ENCODE results near the gene WAPL.

WAPL gene

GRCh38 chr10:86486856-86487255 is 34.7 kb downstream of the WAPL start:
- TF ChIP-seq FOXP2 (optimal IDR thresholded peaks at IDR 0.05; ENCODE audit: borderline replicate concordance, extremely low read depth, extremely low read length, insufficient read depth) (no peak), REST (IDR thresholded peaks at IDR 0.05; ENCODE audit: insufficient read depth in 1 of 2, low read depth in 2 of 2, low read length in 2 of 2) (no peak), SIN3A (IDR thresholded peaks at IDR 0.05; ENCODE audit: borderline replicate concordance, insufficient read depth, low read length) (no peak), TAF1 (IDR thresholded peaks at IDR 0.05; ENCODE audit: borderline replicate concordance, insufficient read depth, low read length) (no peak), POLR2AphosphoS5 (IDR thresholded peaks at IDR 0.05; ENCODE audit: low read depth, low read length) (no peak)

- no peak for TF ChIP-seq SIN3A (IDR thresholded peaks at IDR 0.05; ENCODE audit: borderline replicate concordance, insufficient read depth, low read length)
- TF ChIP-seq POLR2AphosphoS5 (IDR thresholded peaks at IDR 0.05; ENCODE audit: low read depth, low read length) = no peak
- no peak for TF ChIP-seq FOXP2 (optimal IDR thresholded peaks at IDR 0.05; ENCODE audit: borderline replicate concordance, extremely low read depth, extremely low read length, insufficient read depth)
- TF ChIP-seq REST (IDR thresholded peaks at IDR 0.05; ENCODE audit: insufficient read depth in 1 of 2, low read depth in 2 of 2, low read length in 2 of 2) = no peak
- no peak for TF ChIP-seq TAF1 (IDR thresholded peaks at IDR 0.05; ENCODE audit: borderline replicate concordance, insufficient read depth, low read length)
Observed at GRCh38 chr10:86483664-86484063, 37.9 kb downstream of the WAPL start.

GRCh38 chr10:86481761-86482160 is 39.8 kb downstream of the WAPL start:
- TF ChIP-seq SIN3A (IDR thresholded peaks at IDR 0.05; ENCODE audit: borderline replicate concordance, insufficient read depth, low read length) = no peak
- TF ChIP-seq REST (IDR thresholded peaks at IDR 0.05; ENCODE audit: insufficient read depth in 1 of 2, low read depth in 2 of 2, low read length in 2 of 2) = no peak

GRCh38 chr10:86480571-86480970 is 41.0 kb downstream of the WAPL start:
- no peak for TF ChIP-seq SIN3A (IDR thresholded peaks at IDR 0.05; ENCODE audit: borderline replicate concordance, insufficient read depth, low read length)
- TF ChIP-seq FOXP2 (optimal IDR thresholded peaks at IDR 0.05; ENCODE audit: borderline replicate concordance, extremely low read depth, extremely low read length, insufficient read depth) = no peak
- no peak for TF ChIP-seq POLR2AphosphoS5 (IDR thresholded peaks at IDR 0.05; ENCODE audit: low read depth, low read length)

GRCh38 chr10:86472061-86472460 is 49.5 kb downstream of the WAPL start:
- TF ChIP-seq FOXP2 (optimal IDR thresholded peaks at IDR 0.05; ENCODE audit: borderline replicate concordance, extremely low read depth, extremely low read length, insufficient read depth) (no peak), SIN3A (IDR thresholded peaks at IDR 0.05; ENCODE audit: borderline replicate concordance, insufficient read depth, low read length) (no peak), REST (IDR thresholded peaks at IDR 0.05; ENCODE audit: insufficient read depth in 1 of 2, low read depth in 2 of 2, low read length in 2 of 2) (no peak), POLR2AphosphoS5 (IDR thresholded peaks at IDR 0.05; ENCODE audit: low read depth, low read length) (no peak), TAF1 (IDR thresholded peaks at IDR 0.05; ENCODE audit: borderline replicate concordance, insufficient read depth, low read length) (no peak)
